Measurements from ENCODE around the gene G2E3.
"Not testable (repeated sequence)": the region's sequence is repeated elsewhere in the genome, so short reads cannot be mapped to it uniquely, and the experiment has no call there.

Gene G2E3

GRCh38 chr14:30607156-30607780 is 48.3 kb downstream of the G2E3 start:
- DNase-seq: no peak

DNA sequence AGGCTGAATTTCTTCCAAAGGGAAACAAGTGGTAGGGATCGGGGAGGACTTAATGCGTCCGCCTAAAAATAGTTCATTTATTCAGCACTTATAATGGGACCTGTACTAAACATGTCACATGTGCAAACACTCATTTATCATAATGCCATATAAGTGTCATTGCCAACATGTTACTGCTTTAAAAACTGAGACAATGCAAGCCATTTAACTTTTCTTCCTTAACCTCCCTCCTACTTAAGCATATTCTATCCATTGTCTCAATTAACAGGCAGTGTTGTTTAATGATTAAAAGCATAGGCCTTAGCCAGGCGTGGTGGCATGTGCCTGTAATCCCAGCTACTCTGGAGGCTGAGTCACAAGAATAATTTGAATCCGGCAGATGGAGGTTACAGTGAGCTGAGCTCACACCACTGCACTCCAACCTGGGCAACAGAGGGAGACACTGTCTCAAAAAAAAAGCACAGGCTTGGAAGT is 49.6 kb downstream of the G2E3 start:
- DNase-seq: no peak

GRCh38 chr14:30610787-30611343 is 51.9 kb downstream of the G2E3 start:
- no peak for DNase-seq

- DNase-seq: no peak
Observed at GRCh38 chr14:30614155-30614554, 55.2 kb downstream of the G2E3 start.

DNA sequence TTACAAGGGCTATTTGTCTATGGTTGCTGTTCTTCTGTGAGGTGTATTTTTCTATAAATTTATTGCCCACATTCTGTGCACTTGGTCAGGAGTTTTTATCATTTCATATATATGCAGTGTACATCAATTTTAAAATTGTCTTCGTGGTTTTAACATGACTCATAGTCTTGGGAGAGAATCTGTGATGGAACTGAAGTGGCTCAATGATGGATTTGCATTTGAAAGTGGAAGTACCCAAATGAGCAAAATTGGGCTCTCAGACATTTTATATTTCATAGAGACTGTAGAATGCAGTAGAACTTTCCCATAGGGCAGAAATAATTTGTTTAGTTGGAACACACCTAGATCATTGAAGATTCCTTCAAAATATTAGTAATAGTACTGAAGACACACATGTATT is 61.2 kb downstream of the G2E3 start:
- DNase-seq: peak; percentile 67

- DNase-seq: peak; percentile 18
Observed at GRCh38 chr14:30621354-30621939, 62.5 kb downstream of the G2E3 start.

DNA sequence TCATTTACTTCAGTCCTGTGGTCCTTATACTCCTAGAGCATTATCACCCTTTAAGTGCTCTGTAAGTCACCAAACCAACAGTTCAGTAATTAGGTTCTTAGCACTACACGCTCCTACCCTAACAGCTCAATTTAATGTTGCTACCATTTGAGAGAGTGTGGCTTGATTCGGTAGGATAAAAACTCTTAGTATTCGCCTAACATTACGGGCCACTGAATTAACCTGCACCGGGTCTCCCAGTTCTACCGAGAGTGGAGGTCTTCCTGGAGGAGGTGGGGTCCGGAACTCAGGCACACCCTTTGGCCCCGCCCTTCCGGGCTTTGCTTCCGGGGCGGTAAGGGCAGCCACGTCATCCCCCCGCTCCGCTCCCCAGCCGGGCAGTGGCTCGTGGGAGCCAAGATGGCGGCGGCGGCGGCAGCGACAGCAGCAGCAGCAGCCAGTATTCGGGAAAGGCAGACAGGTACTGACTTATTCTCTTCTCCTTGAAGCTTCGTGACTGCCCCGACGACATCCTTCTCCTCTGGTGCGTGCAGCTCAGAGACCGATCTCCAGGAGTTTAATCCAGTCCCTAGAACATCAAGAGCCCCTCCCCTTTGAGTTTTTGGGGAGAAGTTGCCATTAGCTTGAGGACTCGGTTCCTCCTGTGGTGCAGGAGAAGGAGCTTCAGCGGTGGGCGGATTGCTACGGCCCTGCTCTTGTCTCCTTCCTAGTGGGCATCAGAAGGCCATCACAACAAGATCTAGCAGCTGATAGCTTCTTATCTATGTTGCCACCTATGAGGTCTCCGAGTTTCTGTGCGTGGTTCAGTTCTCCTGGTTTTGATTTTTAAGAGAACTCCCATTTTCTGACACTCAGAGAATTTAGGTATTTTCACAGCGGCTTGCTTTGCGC is 63.2 kb downstream of the G2E3 start, which contains the start of gene SCFD1:
Gene SCFD1, plus strand, starts transcription at position 380 of the 891 bp plus-strand sequence. Its CDS starts 20 bp downstream, at position 400.
- DNase-seq: peak; percentile 97

DNA sequence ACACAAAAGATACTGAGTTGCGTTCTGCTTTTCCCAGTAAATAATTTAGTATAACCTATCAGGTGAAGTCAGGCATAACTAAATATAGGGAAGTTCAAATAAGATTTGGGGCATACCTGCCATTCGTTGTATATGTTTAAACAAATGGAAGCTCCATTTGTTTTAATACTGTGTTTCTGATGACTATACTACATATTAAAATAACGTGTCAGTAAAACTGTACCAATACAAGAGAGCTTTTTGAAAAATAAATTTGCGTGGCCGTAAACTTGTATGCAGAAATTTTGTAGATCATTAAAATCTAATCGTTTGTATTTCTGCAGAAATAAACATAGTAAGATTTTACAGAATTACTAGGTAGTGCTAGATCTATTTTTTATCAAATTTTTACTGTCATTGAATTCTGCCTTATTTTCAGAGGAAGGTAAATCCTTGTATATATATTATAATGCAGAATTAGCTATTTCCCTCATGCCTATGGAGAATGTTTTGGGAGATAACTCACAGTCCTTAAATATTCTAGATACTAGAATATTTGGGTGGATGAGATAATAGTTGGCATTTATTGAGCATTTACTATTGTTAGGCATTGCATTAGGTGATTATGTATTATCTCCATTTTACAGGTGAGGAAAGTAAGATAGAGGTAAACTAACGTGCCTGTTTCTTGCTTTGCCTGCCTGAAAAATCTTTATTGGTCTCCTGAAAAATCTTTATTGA is 64.6 kb downstream of the G2E3 start:
- no peak for DNase-seq

- no peak for DNase-seq
Observed at GRCh38 chr14:30624132-30624423, 65.1 kb downstream of the G2E3 start.

DNA sequence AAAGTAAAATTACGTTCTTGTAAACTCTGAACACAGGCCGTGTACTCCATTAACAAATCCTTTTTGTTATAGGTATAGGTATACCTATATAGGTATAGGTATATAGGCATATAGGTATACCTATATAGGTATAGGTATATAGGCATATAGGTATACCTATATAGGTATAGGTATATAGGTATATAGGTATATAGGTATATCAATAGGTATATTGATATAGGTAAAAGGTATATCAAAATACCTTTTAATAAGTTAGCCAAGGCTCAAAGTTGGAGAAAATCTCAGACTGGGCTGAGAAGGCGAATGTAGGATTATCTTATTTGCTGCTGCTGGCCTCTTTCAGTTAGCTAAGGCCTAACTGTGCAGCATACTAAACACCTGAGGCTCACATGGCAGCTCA is 66.6 kb downstream of the G2E3 start:
- DNase-seq: no peak

DNA sequence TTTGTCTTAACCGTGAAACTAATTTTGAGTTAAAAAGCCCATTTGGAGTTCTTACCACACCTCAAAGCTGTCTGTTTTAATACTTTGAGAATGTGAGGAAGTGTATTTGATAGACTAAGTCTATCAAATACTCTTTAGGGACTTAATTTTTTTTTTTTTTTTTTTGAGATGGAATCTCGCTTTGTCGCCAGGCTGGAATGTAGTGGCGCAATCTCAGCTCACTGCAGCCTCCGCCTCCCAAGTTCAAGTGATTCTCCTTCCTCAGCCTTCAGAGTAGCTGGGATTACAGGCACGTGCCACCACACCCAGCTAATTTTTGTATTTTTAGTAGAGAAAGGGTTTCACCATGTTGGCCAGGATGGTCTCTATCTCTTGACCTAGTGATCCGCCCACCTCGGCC is 70.5 kb downstream of the G2E3 start:
- not testable (repeated sequence) for DNase-seq

- DNase-seq: no peak
Observed at GRCh38 chr14:30630248-30630647, 71.3 kb downstream of the G2E3 start.

GRCh38 chr14:30632730-30633129 is 73.8 kb downstream of the G2E3 start:
- DNase-seq: no peak

- DNase-seq: no peak
Observed at GRCh38 chr14:30638926-30639325, 80.0 kb downstream of the G2E3 start.

DNA sequence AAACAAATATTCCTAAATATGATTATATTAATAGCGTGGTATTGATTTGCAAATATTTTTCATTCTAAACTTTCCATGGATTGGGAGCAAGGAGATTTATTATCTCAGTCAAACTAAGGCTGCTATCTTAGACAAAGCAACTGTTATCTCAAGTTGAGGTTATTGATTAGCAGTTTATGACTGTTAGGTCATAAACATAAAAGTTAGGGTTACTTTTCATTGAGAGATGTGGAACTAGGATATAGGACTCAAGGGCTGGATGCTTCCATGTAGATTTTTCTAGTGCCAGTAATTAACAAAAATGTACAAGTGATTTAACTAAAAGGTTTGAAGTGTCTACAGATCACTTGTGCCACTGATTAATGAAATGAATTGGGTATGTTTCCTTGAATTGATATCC is 82.2 kb downstream of the G2E3 start:
- DNase-seq: no peak

GRCh38 chr14:30644462-30644861 is 85.5 kb downstream of the G2E3 start:
- DNase-seq: not testable (repeated sequence)

- no peak for DNase-seq
Observed at GRCh38 chr14:30645600-30645999, 86.6 kb downstream of the G2E3 start.

DNA sequence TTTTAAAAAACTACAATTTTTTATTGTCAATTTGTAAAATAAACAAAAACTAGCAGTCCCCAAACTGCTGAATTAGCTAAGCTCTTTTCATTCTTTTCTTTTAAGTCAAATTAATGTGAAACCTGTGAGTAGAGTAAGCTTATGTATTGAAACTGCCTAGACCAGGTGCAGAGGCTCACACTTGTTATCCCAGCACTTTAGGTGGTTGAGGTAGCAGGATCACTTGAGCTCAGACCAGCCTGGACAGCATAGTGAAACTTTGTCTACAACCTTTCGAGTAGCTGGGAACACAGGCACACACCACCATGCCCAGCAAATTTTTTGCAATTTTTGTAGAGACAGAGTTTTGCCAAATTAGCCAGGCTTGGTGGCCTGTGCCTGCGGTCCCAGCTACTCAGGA is 89.5 kb downstream of the G2E3 start:
- DNase-seq: no peak

- DNase-seq: peak; percentile 2
Observed at GRCh38 chr14:30651937-30652336, 93.0 kb downstream of the G2E3 start.

DNA sequence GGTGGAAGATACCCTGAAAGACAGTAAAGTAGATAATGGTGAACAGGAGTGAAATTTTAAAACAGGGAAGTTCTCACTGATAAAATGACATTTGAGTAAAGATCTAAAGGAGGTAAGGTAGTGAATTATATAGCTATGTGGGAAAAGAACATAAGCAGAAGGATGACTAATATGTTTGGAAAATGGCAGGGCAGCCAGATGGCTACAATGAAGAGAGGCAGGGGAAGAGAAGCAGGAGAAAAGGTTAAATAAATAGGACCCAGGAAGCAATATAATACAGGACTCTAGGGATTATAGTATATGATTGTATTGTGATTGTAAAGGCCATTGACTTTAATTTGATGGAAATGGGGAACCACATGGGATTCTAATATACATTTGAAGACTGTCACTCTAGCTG is 96.2 kb downstream of the G2E3 start:
- DNase-seq: no peak

DNA sequence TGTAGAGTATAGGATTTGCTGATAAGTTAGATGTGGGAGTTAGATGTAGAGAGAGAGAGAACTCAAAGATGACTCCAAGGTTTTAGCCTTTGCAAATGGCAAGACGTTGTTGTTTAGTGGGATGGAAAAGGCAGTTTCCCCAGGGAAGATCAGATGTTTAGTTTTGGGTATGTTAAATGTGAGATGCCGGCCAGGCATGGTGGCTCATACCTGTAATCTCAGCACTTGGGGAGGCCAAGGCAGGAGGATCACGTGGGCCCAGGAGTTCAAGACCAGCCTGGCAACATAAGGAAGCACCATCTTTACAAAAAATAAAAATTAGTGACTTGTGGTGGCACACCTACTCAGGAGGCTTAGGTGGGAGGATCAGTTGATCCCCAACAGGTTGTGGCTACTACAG is 96.7 kb downstream of the G2E3 start:
- no peak for DNase-seq

DNA sequence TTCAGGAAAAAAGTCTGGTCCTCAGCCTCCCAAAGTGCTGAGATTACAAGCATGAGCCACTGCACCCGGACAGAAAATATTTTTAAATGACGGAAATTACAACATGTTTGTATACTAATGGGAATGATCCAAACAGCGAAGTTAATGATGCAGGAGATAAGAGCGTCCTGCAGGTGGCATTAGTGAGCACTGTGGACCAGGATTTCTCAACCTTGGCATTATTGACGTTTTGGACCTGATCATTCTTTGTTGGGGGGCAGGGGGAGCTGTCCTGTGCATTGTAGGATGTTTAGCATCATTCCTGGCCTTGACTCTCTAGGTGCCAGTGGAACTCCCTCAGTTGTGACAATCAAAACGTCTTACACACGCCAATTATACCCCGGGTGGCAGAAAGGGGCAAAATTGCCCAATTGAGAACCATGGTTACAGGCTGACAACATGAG is 97.3 kb downstream of the G2E3 start:
- DNase-seq: peak; percentile 24

DNA sequence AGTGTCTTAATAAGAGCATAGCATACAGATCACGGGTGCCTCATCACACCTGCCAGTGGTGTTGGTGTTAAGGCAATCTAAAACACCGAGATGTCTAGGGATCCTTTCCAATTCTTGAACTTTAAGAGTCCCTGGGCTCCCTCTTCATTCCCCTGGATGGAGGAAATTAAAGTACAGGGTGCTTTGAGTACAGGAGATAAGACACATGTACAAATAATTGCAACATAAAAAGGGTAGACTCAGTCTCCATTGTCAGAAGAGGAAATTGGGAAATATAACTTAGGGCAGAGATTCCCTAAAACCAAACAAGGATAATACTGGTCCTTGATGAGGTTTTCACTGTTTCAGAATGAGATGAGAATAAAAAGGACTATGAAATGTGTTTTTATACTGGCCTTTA is 98.1 kb downstream of the G2E3 start:
- DNase-seq: no peak
